ENCODE data around the gene ARSB. TPM values are rescaled to one million over a fixed set of nuclear protein-coding genes. Genes with fewer than 3 reads are reported as not detected.

The ARSB gene
- total RNA-seq, 1 experiment from 2014 or later = 11.4 TPM

DNA sequence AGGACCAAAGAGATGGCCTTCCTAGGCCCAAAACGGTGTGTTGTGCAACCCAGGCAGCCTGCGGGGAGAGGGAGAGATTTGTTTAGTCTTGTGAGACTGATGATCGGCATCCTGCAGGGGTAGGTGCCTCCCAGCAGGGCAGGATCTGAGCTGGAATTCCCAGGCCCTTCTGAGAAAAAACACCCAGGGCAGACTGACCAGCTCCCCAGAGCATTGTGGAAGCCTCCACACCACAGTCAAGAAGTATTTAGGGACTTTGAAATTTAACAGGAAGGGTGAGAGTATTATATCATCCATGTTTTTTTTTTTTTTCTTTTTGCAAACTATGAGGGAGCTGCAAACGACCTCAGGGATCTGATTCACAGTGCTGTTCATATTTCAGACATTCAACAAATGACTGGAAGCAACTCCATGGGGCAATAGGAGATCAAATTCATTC is 232.0 kb downstream of the ARSB start:
- Histone ChIP-seq H2BK20ac (ENCODE audit: low read depth, low read length, poor library complexity, severe bottlenecking) (no peak overlapping the region), H3K79me2 (ENCODE audit: insufficient read depth, low read length) (no peaks in the 10 kb centered on the region), H3K23ac (ENCODE audit: insufficient read length, low read depth, low read length) (no peak overlapping the region), H2BK120ac (ENCODE audit: low read depth, low read length, poor library complexity, severe bottlenecking) (no peak overlapping the region), H3K4me2 (ENCODE audit: insufficient read depth, insufficient read length, low read length) (no peak overlapping the region), H2BK12ac (ENCODE audit: insufficient read length, low read depth, low read length) (no peak overlapping the region), H3K27me3 (ENCODE audit: insufficient read depth, low read length) (no peaks in the 10 kb centered on the region), H3T11ph (ENCODE audit: low read length) (no peak overlapping the region), H2AFZ (ENCODE audit: low read length) (no peak overlapping the region), H4K20me1 (ENCODE audit: control insufficient read depth, insufficient read depth, insufficient read length) (no peaks in the 10 kb centered on the region), H3K23me2 (ENCODE audit: insufficient read length, low read depth, low read length, poor library complexity, severe bottlenecking) (no peaks in the 10 kb centered on the region), H3K56ac (ENCODE audit: insufficient read length, low read depth, low read length) (no peak overlapping the region), H3K9ac (ENCODE audit: extremely low read depth, insufficient read length, low read length) (no peak overlapping the region), H3K4me1 (ENCODE audit: insufficient read depth, low read length) (no peaks in the 10 kb centered on the region), H3K18ac (ENCODE audit: insufficient read length, low read depth, low read length) (no peak overlapping the region), H3K4ac (ENCODE audit: low read depth, low read length) (no peak overlapping the region), H4K8ac (replicated peaks; ENCODE audit: insufficient read length, low read depth, low read length) (no peak overlapping the region), H2AK5ac (ENCODE audit: insufficient read length, low read length) (no peak overlapping the region), H2BK15ac (ENCODE audit: low read depth, low read length) (no peak overlapping the region), H3K79me1 (ENCODE audit: insufficient read depth, low read depth, low read length, poor library complexity, severe bottlenecking) (no peaks in the 10 kb centered on the region), H2BK5ac (ENCODE audit: insufficient read length, low read length) (no peak overlapping the region), H4K91ac (ENCODE audit: insufficient read length, low read depth, low read length) (no peak overlapping the region), H4K5ac (ENCODE audit: insufficient read length, low read depth, low read length) (no peak overlapping the region), H3K9me3 (ENCODE audit: control insufficient read depth, low read depth, low read length) (no peaks in the 10 kb centered on the region), H3K27ac (ENCODE audit: insufficient read length, low read depth, low read length) (no peak overlapping the region), H3K14ac (ENCODE audit: insufficient read depth, low read length) (no peak overlapping the region)
- TF ChIP-seq, protein P1, sequence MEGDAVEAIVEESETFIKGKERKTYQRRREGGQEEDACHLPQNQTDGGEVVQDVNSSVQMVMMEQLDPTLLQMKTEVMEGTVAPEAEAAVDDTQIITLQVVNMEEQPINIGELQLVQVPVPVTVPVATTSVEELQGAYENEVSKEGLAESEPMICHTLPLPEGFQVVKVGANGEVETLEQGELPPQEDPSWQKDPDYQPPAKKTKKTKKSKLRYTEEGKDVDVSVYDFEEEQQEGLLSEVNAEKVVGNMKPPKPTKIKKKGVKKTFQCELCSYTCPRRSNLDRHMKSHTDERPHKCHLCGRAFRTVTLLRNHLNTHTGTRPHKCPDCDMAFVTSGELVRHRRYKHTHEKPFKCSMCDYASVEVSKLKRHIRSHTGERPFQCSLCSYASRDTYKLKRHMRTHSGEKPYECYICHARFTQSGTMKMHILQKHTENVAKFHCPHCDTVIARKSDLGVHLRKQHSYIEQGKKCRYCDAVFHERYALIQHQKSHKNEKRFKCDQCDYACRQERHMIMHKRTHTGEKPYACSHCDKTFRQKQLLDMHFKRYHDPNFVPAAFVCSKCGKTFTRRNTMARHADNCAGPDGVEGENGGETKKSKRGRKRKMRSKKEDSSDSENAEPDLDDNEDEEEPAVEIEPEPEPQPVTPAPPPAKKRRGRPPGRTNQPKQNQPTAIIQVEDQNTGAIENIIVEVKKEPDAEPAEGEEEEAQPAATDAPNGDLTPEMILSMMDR (conservative IDR thresholded peaks at IDR 0.05) = no peak
- DNase-seq = no peak
- no peaks in the 10 kb centered on the region for H3K9me3 Mint-ChIP-seq
- peaks cover 0 to 4% of the 10 kb centered on the region in 2 experiments; a peak in 1 of 4 replicates for H3K4me1 Mint-ChIP-seq
- no CpG with 5 or more reads among the region's 4 CpGs for WGBS (ENCODE audit: extremely low coverage, insufficient read length, low lambda C conversion rate)
- H3K36me3 Mint-ChIP-seq (ENCODE audit: insufficient read depth in 1 of 3, low read depth in 3 of 3) = no peaks in the 10 kb centered on the region
- no peak overlapping the region for H3K4me3 Mint-ChIP-seq
- peaks cover 3% of the 10 kb centered on the region for H3K27me3 Mint-ChIP-seq (ENCODE audit: low read depth)
- no peak overlapping the region for H3K27ac Mint-ChIP-seq

Measured in H9 (cell line).